ENCODE results near the gene IPCEF1.
"Not testable (repeated sequence)": the region's sequence is repeated elsewhere in the genome, so short reads cannot be mapped to it uniquely, and the experiment has no call there.

The IPCEF1 gene

GRCh38 chr6:154320181-154320580 lies 36.4 kb downstream of the IPCEF1 start:
- Histone ChIP-seq H3K27me3 (ENCODE audit: control insufficient read depth, insufficient read depth, low read length) (no peaks in the 10 kb centered on the region), H3K4me1 (ENCODE audit: control insufficient read depth, insufficient read depth, low read length) (no peaks in the 10 kb centered on the region), H3K9ac (ENCODE audit: low read length) (no peak overlapping the region), H3K9me3 (ENCODE audit: control insufficient read depth, low read length) (no peaks in the 10 kb centered on the region), H3K4me3 (ENCODE audit: low read length) (no peak overlapping the region), H3K36me3 (ENCODE audit: control insufficient read depth, insufficient read depth, low read length) (no peaks in the 10 kb centered on the region)

GRCh38 chr6:154319231-154319858 lies 37.3 kb downstream of the IPCEF1 start:
- Histone ChIP-seq H3K4me1 (ENCODE audit: control insufficient read depth, insufficient read depth, low read length) (no peaks in the 10 kb centered on the region), H3K36me3 (ENCODE audit: control insufficient read depth, insufficient read depth, low read length) (no peaks in the 10 kb centered on the region), H3K4me3 (ENCODE audit: low read length) (no peak overlapping the region), H3K9ac (ENCODE audit: low read length) (no peak overlapping the region), H3K27me3 (ENCODE audit: control insufficient read depth, insufficient read depth, low read length) (no peaks in the 10 kb centered on the region), H3K9me3 (ENCODE audit: control insufficient read depth, low read length) (no peaks in the 10 kb centered on the region)

- H3K9me3 ChIP-seq (ENCODE audit: control insufficient read depth, low read length), result no peaks in the 10 kb centered on the region
- H3K9ac ChIP-seq (ENCODE audit: low read length), result no peak overlapping the region
- H3K4me1 ChIP-seq (ENCODE audit: control insufficient read depth, insufficient read depth, low read length), result no peaks in the 10 kb centered on the region
- no peaks in the 10 kb centered on the region for H3K36me3 ChIP-seq (ENCODE audit: control insufficient read depth, insufficient read depth, low read length)
- no peak overlapping the region for H3K4me3 ChIP-seq (ENCODE audit: low read length)
- H3K27me3 ChIP-seq (ENCODE audit: control insufficient read depth, insufficient read depth, low read length), result no peaks in the 10 kb centered on the region
Observed at GRCh38 chr6:154318721-154319120, 37.9 kb downstream of the IPCEF1 start.

GRCh38 chr6:154316131-154316530 lies 40.5 kb downstream of the IPCEF1 start:
- Histone ChIP-seq H3K36me3 (ENCODE audit: control insufficient read depth, insufficient read depth, low read length) (no peaks in the 10 kb centered on the region), H3K9ac (ENCODE audit: low read length) (no peak overlapping the region), H3K9me3 (ENCODE audit: control insufficient read depth, low read length) (no peaks in the 10 kb centered on the region), H3K4me3 (ENCODE audit: low read length) (no peak overlapping the region), H3K4me1 (ENCODE audit: control insufficient read depth, insufficient read depth, low read length) (no peaks in the 10 kb centered on the region), H3K27me3 (ENCODE audit: control insufficient read depth, insufficient read depth, low read length) (no peaks in the 10 kb centered on the region)

- Histone ChIP-seq H3K9ac (ENCODE audit: low read length) (no peak overlapping the region), H3K36me3 (ENCODE audit: control insufficient read depth, insufficient read depth, low read length) (no peaks in the 10 kb centered on the region), H3K4me1 (ENCODE audit: control insufficient read depth, insufficient read depth, low read length) (no peaks in the 10 kb centered on the region), H3K27me3 (ENCODE audit: control insufficient read depth, insufficient read depth, low read length) (no peaks in the 10 kb centered on the region), H3K4me3 (ENCODE audit: low read length) (no peak overlapping the region), H3K9me3 (ENCODE audit: control insufficient read depth, low read length) (no peaks in the 10 kb centered on the region)
Observed at GRCh38 chr6:154314084-154314483, 42.5 kb downstream of the IPCEF1 start.

- Histone ChIP-seq H3K27me3 (ENCODE audit: control insufficient read depth, insufficient read depth, low read length) (no peaks in the 10 kb centered on the region), H3K36me3 (ENCODE audit: control insufficient read depth, insufficient read depth, low read length) (no peaks in the 10 kb centered on the region), H3K9ac (ENCODE audit: low read length) (no peak overlapping the region), H3K4me1 (ENCODE audit: control insufficient read depth, insufficient read depth, low read length) (no peaks in the 10 kb centered on the region), H3K4me3 (ENCODE audit: low read length) (no peak overlapping the region), H3K9me3 (ENCODE audit: control insufficient read depth, low read length) (no peaks in the 10 kb centered on the region)
Observed at GRCh38 chr6:154308986-154309385, 47.6 kb downstream of the IPCEF1 start.

- Histone ChIP-seq H3K36me3 (ENCODE audit: control insufficient read depth, insufficient read depth, low read length) (no peaks in the 10 kb centered on the region), H3K9me3 (ENCODE audit: control insufficient read depth, low read length) (no peaks in the 10 kb centered on the region), H3K27me3 (ENCODE audit: control insufficient read depth, insufficient read depth, low read length) (no peaks in the 10 kb centered on the region), H3K4me1 (ENCODE audit: control insufficient read depth, insufficient read depth, low read length) (no peaks in the 10 kb centered on the region), H3K4me3 (ENCODE audit: low read length) (no peak overlapping the region), H3K9ac (ENCODE audit: low read length) (no peak overlapping the region)
Observed at GRCh38 chr6:154307696-154308425, 48.7 kb downstream of the IPCEF1 start.

- H3K9me3 ChIP-seq (ENCODE audit: control insufficient read depth, low read length); H3K4me3 ChIP-seq (ENCODE audit: low read length); H3K36me3 ChIP-seq (ENCODE audit: control insufficient read depth, insufficient read depth, low read length); H3K9ac ChIP-seq (ENCODE audit: low read length); H3K4me1 ChIP-seq (ENCODE audit: control insufficient read depth, insufficient read depth, low read length); H3K27me3 ChIP-seq (ENCODE audit: control insufficient read depth, insufficient read depth, low read length): not testable (repeated sequence)
Observed at GRCh38 chr6:154307147-154307546, 49.5 kb downstream of the IPCEF1 start.

GRCh38 chr6:154306696-154307095 lies 49.9 kb downstream of the IPCEF1 start:
- H3K4me3 ChIP-seq (ENCODE audit: low read length), result no peak overlapping the region
- no peaks in the 10 kb centered on the region for H3K36me3 ChIP-seq (ENCODE audit: control insufficient read depth, insufficient read depth, low read length)
- H3K9me3 ChIP-seq (ENCODE audit: control insufficient read depth, low read length), result no peaks in the 10 kb centered on the region
- H3K9ac ChIP-seq (ENCODE audit: low read length), result no peak overlapping the region
- peaks cover 4% of the 10 kb centered on the region for H3K4me1 ChIP-seq (ENCODE audit: control insufficient read depth, insufficient read depth, low read length)
- no peaks in the 10 kb centered on the region for H3K27me3 ChIP-seq (ENCODE audit: control insufficient read depth, insufficient read depth, low read length)

- H3K9ac ChIP-seq (ENCODE audit: low read length), result no peak overlapping the region
- H3K9me3 ChIP-seq (ENCODE audit: control insufficient read depth, low read length), result no peaks in the 10 kb centered on the region
- no peak overlapping the region for H3K4me3 ChIP-seq (ENCODE audit: low read length)
- H3K4me1 ChIP-seq (ENCODE audit: control insufficient read depth, insufficient read depth, low read length), result peaks cover 14% of the 10 kb centered on the region
- H3K27me3 ChIP-seq (ENCODE audit: control insufficient read depth, insufficient read depth, low read length), result no peaks in the 10 kb centered on the region
- no peaks in the 10 kb centered on the region for H3K36me3 ChIP-seq (ENCODE audit: control insufficient read depth, insufficient read depth, low read length)
Observed at GRCh38 chr6:154304191-154304590, 52.4 kb downstream of the IPCEF1 start.

GRCh38 chr6:154303642-154304041 lies 53.0 kb downstream of the IPCEF1 start:
- not testable (repeated sequence) for H3K27me3 ChIP-seq (ENCODE audit: control insufficient read depth, insufficient read depth, low read length); H3K4me3 ChIP-seq (ENCODE audit: low read length); H3K9me3 ChIP-seq (ENCODE audit: control insufficient read depth, low read length); H3K9ac ChIP-seq (ENCODE audit: low read length); H3K36me3 ChIP-seq (ENCODE audit: control insufficient read depth, insufficient read depth, low read length)
- H3K4me1 ChIP-seq (ENCODE audit: control insufficient read depth, insufficient read depth, low read length), result peaks cover 14% of the 10 kb centered on the region

GRCh38 chr6:154301839-154302752 lies 54.5 kb downstream of the IPCEF1 start:
- H3K36me3 ChIP-seq (ENCODE audit: control insufficient read depth, insufficient read depth, low read length), result no peaks in the 10 kb centered on the region
- peaks cover 18% of the 10 kb centered on the region for H3K4me1 ChIP-seq (ENCODE audit: control insufficient read depth, insufficient read depth, low read length)
- H3K9me3 ChIP-seq (ENCODE audit: control insufficient read depth, low read length), result no peaks in the 10 kb centered on the region
- no peak overlapping the region for H3K9ac ChIP-seq (ENCODE audit: low read length)
- H3K27me3 ChIP-seq (ENCODE audit: control insufficient read depth, insufficient read depth, low read length), result no peaks in the 10 kb centered on the region
- no peak overlapping the region for H3K4me3 ChIP-seq (ENCODE audit: low read length)

Data from mucosa of stomach (tissue), 1 donor.